Measurements from ENCODE around the gene LRP1.

Gene LRP1

DNA sequence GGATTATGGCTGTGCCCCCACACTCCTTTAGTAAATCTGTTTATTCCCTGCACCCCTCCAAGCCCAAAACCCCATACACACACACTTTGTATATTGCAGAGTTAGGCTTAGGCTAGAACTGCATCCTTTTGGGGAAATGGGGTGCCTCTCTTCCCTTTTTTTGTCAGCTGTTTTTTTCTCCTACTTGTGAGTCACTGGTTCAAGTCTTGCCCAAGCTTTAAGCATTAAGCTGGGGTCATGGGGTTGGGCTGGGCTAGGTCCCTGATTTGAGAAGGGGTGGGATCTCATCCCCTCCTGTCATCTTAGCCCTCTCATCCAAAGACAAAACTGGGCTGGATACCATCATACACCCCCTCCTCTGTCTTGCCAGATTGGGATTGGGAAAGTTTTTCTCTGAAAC, 1.6 kb downstream of the LRP1 start:
- Histone ChIP-seq H3K4me3 (peak overlapping the region; percentile 82), H3K36me3 (replicated peaks) (no peaks in the 10 kb centered on the region), H3K9me3 (no peaks in the 10 kb centered on the region), H3K27me3 (ENCODE audit: low read depth) (no peaks in the 10 kb centered on the region), H3K4me1 (peaks cover 10% of the 10 kb centered on the region)
- no peak for DNase-seq (ENCODE audit: low spot score in 2 of 2)
- in situ Hi-C loops (cut with MboI; ENCODE audit: low sequenced_read_pairs): loop anchor here (5.0 kb wide), 1 partner anchor 52 kb away; no protein-coding TSS in a partner anchor

- in situ Hi-C loops (cut with MboI; ENCODE audit: low sequenced_read_pairs): loop anchor here (5.0 kb wide), 1 partner anchor 51 kb away; no protein-coding TSS in a partner anchor
- Histone ChIP-seq H3K36me3 (replicated peaks) (no peaks in the 10 kb centered on the region), H3K9me3 (no peaks in the 10 kb centered on the region), H3K4me1 (peaks cover 10% of the 10 kb centered on the region), H3K27me3 (ENCODE audit: low read depth) (no peaks in the 10 kb centered on the region), H3K4me3 (no peak overlapping the region)
- DNase-seq (ENCODE audit: low spot score in 2 of 2): no peak
These were observed 2.7 kb downstream of the LRP1 start for GRCh38 chr12:57130941-57131340.

- Histone ChIP-seq H3K4me1 (peaks cover 5% of the 10 kb centered on the region), H3K4me3 (no peak overlapping the region), H3K36me3 (replicated peaks) (no peaks in the 10 kb centered on the region), H3K9me3 (no peaks in the 10 kb centered on the region), H3K27me3 (ENCODE audit: low read depth) (no peaks in the 10 kb centered on the region)
- no peak for DNase-seq (ENCODE audit: low spot score in 2 of 2)
- in situ Hi-C loops (cut with MboI; ENCODE audit: low sequenced_read_pairs): loop anchor here (5.0 kb wide), 1 partner anchor 50 kb away; no protein-coding TSS in a partner anchor
These were observed 3.8 kb downstream of the LRP1 start for GRCh38 chr12:57131896-57132744.

DNA sequence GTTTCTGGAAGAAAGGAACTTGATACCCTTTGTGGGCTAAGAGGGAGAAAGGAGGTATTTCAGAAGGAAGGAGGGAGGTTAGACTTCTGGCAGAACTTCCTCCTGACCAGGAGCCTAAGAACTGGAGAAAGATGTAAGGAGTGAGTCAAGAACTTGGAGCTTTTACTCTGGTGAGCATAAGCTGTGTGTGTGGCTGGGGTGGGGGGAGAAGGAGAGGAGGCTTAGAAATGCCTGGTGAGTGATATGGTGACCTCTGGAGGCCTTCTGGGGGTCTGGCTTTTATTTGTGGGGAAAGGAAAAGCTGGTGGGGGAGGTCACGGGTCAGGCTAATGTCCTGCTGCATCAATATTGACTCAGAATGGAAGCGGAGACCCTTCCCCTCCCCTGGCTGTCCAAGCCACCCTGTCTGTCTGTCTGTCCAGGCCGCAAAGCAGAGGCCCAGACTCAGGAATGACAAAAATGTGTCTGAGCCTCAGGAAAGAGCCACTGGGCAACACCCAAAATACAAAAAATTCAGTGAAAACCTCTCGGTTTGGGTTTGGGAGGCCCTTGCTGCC, 4.8 kb downstream of the LRP1 start:
- in situ Hi-C loops (cut with MboI; ENCODE audit: low sequenced_read_pairs): loop anchor here (5.0 kb wide), 1 partner anchor 49 kb away; no protein-coding TSS in a partner anchor
- no peaks in the 10 kb centered on the region for H3K9me3 ChIP-seq
- H3K36me3 ChIP-seq (replicated peaks): no peaks in the 10 kb centered on the region
- peaks cover 4% of the 10 kb centered on the region; the same call in 1 of the 2 replicates for H3K4me1 ChIP-seq
- DNase-seq (ENCODE audit: low spot score in 2 of 2): no peak
- no peak overlapping the region for H3K4me3 ChIP-seq
- H3K27me3 ChIP-seq (ENCODE audit: low read depth): no peaks in the 10 kb centered on the region

- Histone ChIP-seq H3K9me3 (no peaks in the 10 kb centered on the region), H3K27me3 (ENCODE audit: low read depth) (no peaks in the 10 kb centered on the region), H3K4me1 (peaks cover 4% of the 10 kb centered on the region; the same call in 1 of the 2 replicates), H3K36me3 (replicated peaks) (no peaks in the 10 kb centered on the region; the same call in 1 of the 2 replicates), H3K4me3 (no peak overlapping the region)
- in situ Hi-C loops (cut with MboI; ENCODE audit: low sequenced_read_pairs): loop anchor here (5.0 kb wide), 1 partner anchor 48 kb away; no protein-coding TSS in a partner anchor
- no peak for DNase-seq (ENCODE audit: low spot score in 2 of 2)
These were observed 5.6 kb downstream of the LRP1 start for GRCh38 chr12:57133916-57134315.

- in situ Hi-C loops (cut with MboI; ENCODE audit: low sequenced_read_pairs): loop anchor here (5.0 kb wide), 1 partner anchor 47 kb away; no protein-coding TSS in a partner anchor
- H3K4me3 ChIP-seq: no peak overlapping the region
- H3K4me1 ChIP-seq: peaks cover under 1% of the 10 kb centered on the region; the same call in 1 of the 2 replicates
- peaks cover 5% of the 10 kb centered on the region; the same call in 1 of the 2 replicates for H3K36me3 ChIP-seq (replicated peaks)
- no peak for DNase-seq (ENCODE audit: low spot score in 2 of 2)
- no peaks in the 10 kb centered on the region for H3K9me3 ChIP-seq
- no peaks in the 10 kb centered on the region for H3K27me3 ChIP-seq (ENCODE audit: low read depth)
These were observed 6.7 kb downstream of the LRP1 start for GRCh38 chr12:57134949-57135348.

GRCh38 chr12:57135527-57136326, 7.4 kb downstream of the LRP1 start:
- Histone ChIP-seq H3K9me3 (no peaks in the 10 kb centered on the region), H3K4me3 (no peak overlapping the region), H3K27me3 (ENCODE audit: low read depth) (no peaks in the 10 kb centered on the region), H3K4me1 (no peaks in the 10 kb centered on the region), H3K36me3 (replicated peaks) (peaks cover 6% of the 10 kb centered on the region; the same call in 1 of the 2 replicates)
- DNase-seq (ENCODE audit: low spot score in 2 of 2): no peak
- in situ Hi-C loops (cut with MboI; ENCODE audit: low sequenced_read_pairs): no loop called here

DNA sequence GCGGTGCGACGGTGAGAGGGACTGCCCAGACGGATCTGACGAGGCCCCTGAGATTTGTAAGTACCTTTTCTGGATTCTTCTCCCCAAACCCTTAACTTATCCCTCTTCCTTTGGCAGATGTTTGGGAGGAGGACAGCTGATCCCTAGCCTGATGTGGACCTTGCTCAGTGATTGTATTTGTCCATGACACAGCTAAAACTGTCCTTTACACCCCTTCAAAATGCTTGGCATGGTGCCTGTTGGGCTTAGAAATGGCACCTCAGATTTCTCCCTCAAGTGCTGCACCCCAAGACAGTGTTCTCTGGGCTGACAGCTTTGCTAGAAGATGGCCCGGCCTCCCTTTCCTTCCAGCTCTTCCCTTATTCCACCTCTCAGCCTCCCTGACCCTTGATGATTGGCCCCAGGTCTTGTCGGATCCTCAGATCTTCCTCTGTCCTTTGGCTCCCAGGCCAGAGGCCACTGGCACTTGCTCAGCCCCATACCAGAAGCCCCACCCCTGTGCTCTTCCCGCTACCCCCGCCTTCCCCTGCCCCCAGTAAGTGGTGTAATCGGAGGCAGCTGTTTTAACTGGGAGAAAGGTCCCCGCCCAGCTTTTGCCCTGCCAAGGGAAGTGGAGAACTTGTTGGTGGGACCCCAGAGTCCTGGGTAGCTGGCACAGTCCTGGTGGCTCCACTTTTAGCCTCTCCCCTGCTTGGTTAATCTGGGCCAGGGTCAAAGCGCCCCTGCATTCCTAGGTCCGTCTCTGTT, 10.4 kb downstream of the LRP1 start:
- no peaks in the 10 kb centered on the region for H3K9me3 ChIP-seq
- in situ Hi-C loops (cut with MboI; ENCODE audit: low sequenced_read_pairs): no loop called here
- H3K4me3 ChIP-seq: no peak overlapping the region
- peaks cover 6% of the 10 kb centered on the region for H3K36me3 ChIP-seq (replicated peaks)
- H3K27me3 ChIP-seq (ENCODE audit: low read depth): no peaks in the 10 kb centered on the region
- DNase-seq (ENCODE audit: low spot score in 2 of 2): no peak
- no peaks in the 10 kb centered on the region for H3K4me1 ChIP-seq

DNA sequence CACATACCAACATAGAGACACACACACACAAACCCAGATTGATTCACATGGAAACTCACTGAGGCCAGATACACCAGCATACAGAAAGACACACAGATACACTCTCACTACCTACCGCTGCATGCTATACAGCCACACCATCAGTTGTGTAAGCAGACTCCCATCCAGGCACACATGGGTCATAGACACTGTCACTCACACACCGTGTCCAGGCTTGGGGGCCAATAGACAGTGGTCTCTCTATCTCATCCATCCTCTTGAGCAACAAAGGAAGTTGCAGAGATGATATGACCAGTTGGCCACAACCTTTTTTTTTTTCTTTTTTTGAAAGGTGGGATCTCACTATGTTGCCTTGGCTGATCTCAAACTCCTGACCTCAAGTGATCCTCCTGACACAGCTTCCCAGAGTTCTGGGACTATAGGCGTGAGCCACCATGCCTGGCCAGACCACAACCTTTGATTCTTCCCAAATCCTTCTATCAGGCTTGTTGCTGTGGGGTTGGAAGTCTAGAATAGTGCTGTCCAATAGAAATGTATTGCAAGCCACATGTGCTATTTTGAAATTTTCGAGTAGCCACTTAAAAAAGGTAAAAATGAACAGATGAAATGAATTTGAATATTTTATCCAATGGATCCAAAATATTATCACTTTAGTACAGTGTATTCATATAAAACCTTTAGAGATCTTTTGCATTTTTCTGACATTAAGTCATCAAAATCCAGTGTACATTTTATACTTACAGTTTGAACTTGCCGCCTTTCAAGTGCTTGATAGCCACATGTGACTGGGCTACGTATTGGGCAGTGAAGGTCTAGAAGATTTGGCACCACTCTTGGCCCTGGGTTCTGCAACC, 11.7 kb downstream of the LRP1 start:
- Histone ChIP-seq H3K4me1 (no peaks in the 10 kb centered on the region), H3K27me3 (ENCODE audit: low read depth) (no peaks in the 10 kb centered on the region), H3K36me3 (replicated peaks) (peaks cover 6% of the 10 kb centered on the region), H3K4me3 (no peak overlapping the region), H3K9me3 (no peaks in the 10 kb centered on the region)
- in situ Hi-C loops (cut with MboI; ENCODE audit: low sequenced_read_pairs): no loop called here
- DNase-seq (ENCODE audit: low spot score in 2 of 2): no peak

DNA sequence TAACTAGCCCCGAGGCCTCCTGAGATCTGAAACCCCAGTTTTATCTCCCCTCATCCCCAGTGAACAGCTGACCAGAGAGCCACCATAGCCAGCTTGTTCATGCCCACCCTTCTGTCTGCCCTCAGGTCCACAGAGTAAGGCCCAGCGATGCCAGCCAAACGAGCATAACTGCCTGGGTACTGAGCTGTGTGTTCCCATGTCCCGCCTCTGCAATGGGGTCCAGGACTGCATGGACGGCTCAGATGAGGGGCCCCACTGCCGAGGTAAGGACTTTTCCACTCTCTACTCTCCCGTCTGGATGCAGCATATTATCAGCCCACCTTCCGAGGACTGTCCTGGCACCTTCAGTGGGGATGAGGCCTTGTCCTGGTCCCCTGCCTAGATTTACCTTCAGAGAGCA, 13.0 kb downstream of the LRP1 start:
- in situ Hi-C loops (cut with MboI; ENCODE audit: low sequenced_read_pairs): no loop called here
- DNase-seq (ENCODE audit: low spot score in 2 of 2): no peak
- Histone ChIP-seq H3K27me3 (ENCODE audit: low read depth) (no peaks in the 10 kb centered on the region), H3K36me3 (replicated peaks) (peaks cover 6% of the 10 kb centered on the region), H3K4me3 (no peak overlapping the region), H3K9me3 (no peaks in the 10 kb centered on the region), H3K4me1 (no peaks in the 10 kb centered on the region)

DNA sequence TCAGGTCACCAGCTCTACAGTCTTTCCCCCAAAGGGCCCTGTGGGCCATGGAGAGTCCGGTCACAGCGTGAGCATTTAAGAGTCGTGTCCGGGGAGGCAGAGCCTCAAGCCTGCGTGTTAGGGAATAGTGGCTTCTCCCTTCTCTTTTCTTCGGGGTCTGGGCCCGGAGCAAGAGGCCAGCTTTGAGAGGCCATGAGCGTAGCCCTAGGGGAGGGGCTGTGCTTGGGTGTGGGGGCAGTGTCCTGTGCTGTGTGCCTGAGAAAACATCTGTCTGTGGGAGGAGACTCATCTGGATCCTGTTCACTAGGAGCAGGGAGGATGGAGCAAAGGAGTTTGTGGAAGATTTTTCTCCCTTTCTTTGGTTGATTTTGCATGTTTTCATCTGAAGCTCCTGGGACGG, 13.8 kb downstream of the LRP1 start:
- in situ Hi-C loops (cut with MboI; ENCODE audit: low sequenced_read_pairs): no loop called here
- Histone ChIP-seq H3K4me3 (no peak overlapping the region), H3K36me3 (replicated peaks) (peaks cover 6% of the 10 kb centered on the region), H3K4me1 (no peaks in the 10 kb centered on the region), H3K27me3 (ENCODE audit: low read depth) (no peaks in the 10 kb centered on the region), H3K9me3 (no peaks in the 10 kb centered on the region)
- no peak for DNase-seq (ENCODE audit: low spot score in 2 of 2)

GRCh38 chr12:57142727-57143126, 14.4 kb downstream of the LRP1 start:
- H3K4me3 ChIP-seq: no peak overlapping the region
- H3K27me3 ChIP-seq (ENCODE audit: low read depth): no peaks in the 10 kb centered on the region
- no peaks in the 10 kb centered on the region for H3K4me1 ChIP-seq
- in situ Hi-C loops (cut with MboI; ENCODE audit: low sequenced_read_pairs): no loop called here
- no peaks in the 10 kb centered on the region for H3K9me3 ChIP-seq
- no peak for DNase-seq (ENCODE audit: low spot score in 2 of 2)
- peaks cover 6% of the 10 kb centered on the region for H3K36me3 ChIP-seq (replicated peaks)

Data from HAP-1 (cell line).